ENCODE results near the gene IMMP2L.

DNA sequence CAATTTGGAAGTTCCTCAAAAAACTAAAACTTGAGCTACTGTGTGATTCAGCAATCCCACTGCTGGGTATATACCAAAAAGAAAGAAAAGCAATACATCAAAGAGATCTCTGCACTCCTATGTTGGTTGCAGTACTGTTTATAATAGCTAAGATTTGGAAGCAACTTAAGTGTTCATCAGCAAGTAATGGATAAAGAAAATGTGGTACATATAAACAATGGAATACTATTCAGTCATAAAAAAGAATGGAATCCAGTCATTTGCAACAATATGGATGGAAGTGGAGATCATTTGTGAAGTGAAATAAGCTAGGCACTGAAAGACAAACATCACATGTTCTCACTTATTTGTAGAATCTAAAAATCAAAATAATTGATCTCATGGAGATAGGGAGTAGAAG is 16.5 kb upstream of the IMMP2L start:
- TF ChIP-seq PKNOX1 (IDR thresholded peaks at IDR 0.05): no peak
- TF ChIP-seq FOXK2 (IDR thresholded peaks at IDR 0.05): no peak
- no peak for TF ChIP-seq BHLHE40 (IDR thresholded peaks at IDR 0.05; ENCODE audit: borderline replicate concordance)
- TF ChIP-seq SUZ12 (IDR thresholded peaks at IDR 0.05): no peak
- TF ChIP-seq SP1 (IDR thresholded peaks at IDR 0.05): no peak
- TF ChIP-seq L3MBTL2 (conservative IDR thresholded peaks at IDR 0.05): no peak
- TF ChIP-seq FOXM1 (IDR thresholded peaks at IDR 0.05; ENCODE audit: borderline replicate concordance): no peak
- TF ChIP-seq TARDBP (IDR thresholded peaks at IDR 0.05): no peak
- TF ChIP-seq NFRKB (IDR thresholded peaks at IDR 0.05): no peak
- no peak for TF ChIP-seq ELF4 (IDR thresholded peaks at IDR 0.05)
- no peak for TF ChIP-seq LEF1 (IDR thresholded peaks at IDR 0.05; ENCODE audit: borderline replicate concordance)
- TF ChIP-seq ARNT (IDR thresholded peaks at IDR 0.05): no peak
- no peak for TF ChIP-seq FOXA1 (IDR thresholded peaks at IDR 0.05)
- TF ChIP-seq ZNF384 (IDR thresholded peaks at IDR 0.05): no peak
